Ecto neural progenitor cell (in vitro differentiated cells): Measurements from ENCODE around the gene HMSD.

Experiments used
- DNase-seq: peaks from one replicate; pipeline ENCODE4 v3.0.0-alpha.2; 2018; ENCODE audit warnings: low spot score

Gene HMSD

GRCh38 chr18:63956755-63957154 lies 7.7 kb downstream of the HMSD start:
- DNase-seq, result no peak

- DNase-seq, result no peak
Observed at GRCh38 chr18:63960891-63961290, 11.8 kb downstream of the HMSD start.

GRCh38 chr18:63961435-63961980 lies 12.4 kb downstream of the HMSD start:
- no peak for DNase-seq

GRCh38 chr18:63962137-63962536 lies 13.0 kb downstream of the HMSD start:
- no peak for DNase-seq

GRCh38 chr18:63963615-63964256 lies 14.6 kb downstream of the HMSD start:
- no peak for DNase-seq

GRCh38 chr18:63964908-63965307 lies 15.8 kb downstream of the HMSD start:
- DNase-seq, result no peak

GRCh38 chr18:63965716-63966330 lies 16.7 kb downstream of the HMSD start:
- no peak for DNase-seq

GRCh38 chr18:63969942-63970808 lies 21.1 kb downstream of the HMSD start, which contains the start of gene SERPINB8:
Gene SERPINB8, plus strand, starts transcription at chr18:63970081. Its CDS starts 8,228 bp downstream, at chr18:63978309.
- peak; percentile 93 for DNase-seq

GRCh38 chr18:63970809-63971205 lies 21.7 kb downstream of the HMSD start:
- peak; percentile 68 for DNase-seq

GRCh38 chr18:63971320-63972001 lies 22.4 kb downstream of the HMSD start:
- DNase-seq, result no peak

GRCh38 chr18:63972002-63972376 lies 22.9 kb downstream of the HMSD start:
- no peak for DNase-seq

- no peak for DNase-seq
Observed at GRCh38 chr18:63974991-63975390, 25.9 kb downstream of the HMSD start.

- DNase-seq, result no peak
Observed at GRCh38 chr18:63975628-63976027, 26.5 kb downstream of the HMSD start.

- no peak for DNase-seq
Observed at GRCh38 chr18:63977040-63977439, 27.9 kb downstream of the HMSD start.

- peak; percentile 57 for DNase-seq
Observed at GRCh38 chr18:63979409-63979920, 30.4 kb downstream of the HMSD start.

GRCh38 chr18:63980027-63980426 lies 30.9 kb downstream of the HMSD start:
- DNase-seq, result no peak

GRCh38 chr18:63980896-63981460 lies 31.9 kb downstream of the HMSD start:
- no peak for DNase-seq

- DNase-seq, result no peak
Observed at GRCh38 chr18:63981719-63982118, 32.6 kb downstream of the HMSD start.

- no peak for DNase-seq
Observed at GRCh38 chr18:63982361-63982760, 33.3 kb downstream of the HMSD start.

- no peak for DNase-seq
Observed at GRCh38 chr18:63986885-63987284, 37.8 kb downstream of the HMSD start.

- no peak for DNase-seq
Observed at GRCh38 chr18:63987743-63988142, 38.6 kb downstream of the HMSD start.

- no peak for DNase-seq
Observed at GRCh38 chr18:63992751-63993150, 43.6 kb downstream of the HMSD start.
